D721Med (cell line): ENCODE results near the gene GCAT.

Source experiments
- DNase-seq: peaks from one replicate; pipeline ENCODE4 v3.0.0; 2011; ENCODE audit warnings: low spot score; ENCODE audit not compliant: insufficient read length
- FAIRE-seq: peaks from 2 replicates; lab custom pipeline; 2011; peaks lifted over from hg19 to GRCh38; lab: Jason Lieb, UNC
- TF ChIP-seq, protein P1 (sequence below): IDR thresholded peaks from 2 replicates; pipeline ENCODE4 v1.5.1; 2012; ENCODE audit warnings: mild to moderate bottlenecking, control low read depth; ENCODE audit not compliant: insufficient read depth; ENCODE audit errors: missing control alignments

The GCAT gene

DNA sequence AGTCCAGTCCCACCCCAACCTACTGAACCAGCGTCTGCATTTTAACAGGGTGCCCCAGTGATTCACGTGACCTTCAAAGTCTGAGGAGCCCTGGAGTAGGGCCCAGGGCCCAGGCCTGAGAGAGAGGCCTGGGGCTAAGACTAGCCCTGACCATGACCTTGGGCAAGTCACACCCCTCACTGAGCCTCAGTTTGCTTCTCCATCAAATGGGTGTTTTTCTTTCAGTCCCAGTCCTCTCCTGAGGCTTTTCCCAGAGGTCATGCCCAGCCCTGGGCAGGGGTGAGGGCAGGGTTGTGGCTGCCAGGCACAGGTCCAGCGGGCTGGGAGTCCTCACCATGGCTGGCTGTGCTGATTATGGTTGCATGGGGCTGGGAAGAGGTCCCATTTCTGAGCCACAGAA lies 33.0 kb upstream of the GCAT start:
- no peak for FAIRE-seq
- no peak for DNase-seq
- TF ChIP-seq, protein P1, sequence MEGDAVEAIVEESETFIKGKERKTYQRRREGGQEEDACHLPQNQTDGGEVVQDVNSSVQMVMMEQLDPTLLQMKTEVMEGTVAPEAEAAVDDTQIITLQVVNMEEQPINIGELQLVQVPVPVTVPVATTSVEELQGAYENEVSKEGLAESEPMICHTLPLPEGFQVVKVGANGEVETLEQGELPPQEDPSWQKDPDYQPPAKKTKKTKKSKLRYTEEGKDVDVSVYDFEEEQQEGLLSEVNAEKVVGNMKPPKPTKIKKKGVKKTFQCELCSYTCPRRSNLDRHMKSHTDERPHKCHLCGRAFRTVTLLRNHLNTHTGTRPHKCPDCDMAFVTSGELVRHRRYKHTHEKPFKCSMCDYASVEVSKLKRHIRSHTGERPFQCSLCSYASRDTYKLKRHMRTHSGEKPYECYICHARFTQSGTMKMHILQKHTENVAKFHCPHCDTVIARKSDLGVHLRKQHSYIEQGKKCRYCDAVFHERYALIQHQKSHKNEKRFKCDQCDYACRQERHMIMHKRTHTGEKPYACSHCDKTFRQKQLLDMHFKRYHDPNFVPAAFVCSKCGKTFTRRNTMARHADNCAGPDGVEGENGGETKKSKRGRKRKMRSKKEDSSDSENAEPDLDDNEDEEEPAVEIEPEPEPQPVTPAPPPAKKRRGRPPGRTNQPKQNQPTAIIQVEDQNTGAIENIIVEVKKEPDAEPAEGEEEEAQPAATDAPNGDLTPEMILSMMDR: no peak

DNA sequence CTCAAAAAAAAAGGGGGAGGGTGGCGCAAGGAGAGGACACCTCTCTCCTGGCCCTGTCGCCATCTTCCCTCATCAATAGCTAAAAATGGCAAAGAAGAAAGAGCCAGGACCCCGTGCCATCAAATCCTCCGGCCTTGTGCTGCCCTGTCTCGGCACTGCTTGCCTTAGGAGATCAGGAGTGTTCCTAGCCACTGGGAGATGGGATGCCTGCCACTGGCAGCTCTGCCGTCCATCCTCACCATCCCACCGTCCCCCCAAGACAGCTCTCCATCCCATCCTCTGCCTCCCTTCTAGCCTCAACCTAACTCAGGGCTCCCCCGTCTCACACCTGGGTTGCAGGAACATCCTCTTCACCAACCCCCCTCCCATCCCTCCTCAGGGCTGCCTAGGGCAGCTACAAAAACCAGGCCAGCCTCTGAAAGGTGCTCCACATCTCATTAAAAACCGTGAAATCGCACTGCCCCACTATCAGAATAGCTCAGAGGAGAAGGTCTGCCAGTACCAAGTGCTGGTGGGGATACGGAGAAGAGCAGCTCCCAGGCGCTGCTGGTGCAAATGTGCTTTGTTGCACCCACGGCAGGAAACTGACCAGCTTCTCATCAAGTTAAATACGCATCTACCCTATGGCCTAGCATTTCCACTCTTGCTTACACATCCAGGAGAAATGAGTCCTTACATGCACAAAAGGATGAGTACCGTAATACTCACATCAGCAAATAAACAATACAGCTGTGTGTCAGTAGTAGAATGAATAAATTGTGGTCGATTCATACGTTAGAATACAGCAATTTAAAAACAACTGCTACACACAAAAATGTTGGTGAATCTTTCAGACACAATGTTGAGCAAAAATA lies 31.7 kb upstream of the GCAT start:
- TF ChIP-seq, protein P1: no peak
- FAIRE-seq (no peak), DNase-seq (no peak)

DNA sequence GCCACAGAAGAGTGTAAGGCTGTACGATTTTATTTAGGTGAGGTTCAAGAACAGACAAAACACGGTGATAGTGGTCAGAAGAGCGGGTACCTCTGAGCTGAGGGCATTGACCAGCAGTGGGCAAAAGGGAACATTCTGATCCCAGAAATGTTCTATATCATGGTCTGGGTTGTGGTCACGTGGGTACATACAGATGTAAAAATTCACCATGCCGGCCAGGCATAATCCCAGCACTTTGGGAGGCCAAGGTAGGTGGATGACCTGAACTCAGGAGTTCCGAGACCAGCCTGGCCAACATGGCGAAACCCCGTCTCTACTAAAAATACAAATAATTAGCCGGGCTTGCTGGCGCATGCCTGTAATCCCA lies 31.1 kb upstream of the GCAT start:
- no peak for FAIRE-seq
- TF ChIP-seq, protein P1: no peak
- DNase-seq: no peak

DNA sequence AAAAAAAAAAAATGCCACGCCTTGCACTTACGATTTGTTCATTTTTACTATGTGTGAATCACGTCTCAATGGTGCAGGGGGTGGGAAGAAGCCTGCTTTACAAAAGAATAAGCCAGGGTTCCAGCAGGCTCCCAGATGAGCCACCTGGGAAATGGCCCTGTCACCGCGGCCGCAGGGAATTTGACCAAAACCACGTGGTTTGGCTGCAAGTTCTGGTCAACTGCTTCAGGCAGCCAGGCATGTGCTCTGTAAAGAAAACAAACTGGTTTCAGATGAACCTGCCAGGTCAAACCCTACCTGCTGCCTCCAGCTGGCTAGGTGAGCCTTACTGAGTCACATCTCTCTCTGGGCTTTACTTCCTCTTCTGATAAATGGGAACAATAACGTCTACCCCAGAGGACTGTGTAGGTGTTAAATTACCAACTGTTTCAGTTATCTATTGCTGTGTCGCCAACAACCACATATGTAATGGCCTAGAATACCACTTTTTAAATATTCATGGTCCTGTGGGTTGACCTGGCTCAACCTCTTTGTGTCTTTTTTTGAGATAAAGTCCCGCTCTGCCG lies 30.5 kb upstream of the GCAT start:
- DNase-seq (no peak), FAIRE-seq (no peak)
- TF ChIP-seq, protein P1: no peak

DNA sequence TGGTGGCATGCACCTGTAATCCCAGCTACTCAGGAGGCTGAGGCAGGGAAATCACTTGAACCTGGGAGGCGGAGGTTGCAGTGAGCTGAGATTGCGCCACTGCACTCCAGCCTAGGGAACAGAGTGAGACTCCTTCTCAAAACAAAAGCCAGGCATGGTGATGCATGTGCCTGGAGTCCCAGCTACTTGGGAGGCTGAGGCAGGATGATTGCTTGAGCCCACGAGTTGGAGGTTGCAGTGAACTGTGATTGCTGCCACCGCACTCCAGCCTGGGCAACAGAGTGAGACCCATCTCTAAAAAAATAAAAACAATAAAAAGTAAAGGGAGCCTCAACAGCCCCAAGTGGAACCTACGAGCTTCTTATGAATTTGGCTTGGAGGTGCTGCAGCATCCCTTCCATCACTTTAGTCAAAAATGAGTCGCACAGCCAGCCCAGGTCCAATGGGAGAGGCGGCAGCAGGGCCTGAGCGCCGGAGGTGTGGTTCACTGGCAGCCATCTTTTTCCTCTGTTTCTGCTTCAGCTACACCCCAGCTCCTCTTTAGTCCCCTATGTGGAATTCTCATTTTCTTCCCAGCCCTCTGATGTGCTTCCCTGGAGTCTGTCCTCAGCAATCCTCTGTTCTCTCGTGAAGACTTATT lies 29.2 kb upstream of the GCAT start:
- no peak for DNase-seq
- FAIRE-seq: no peak
- TF ChIP-seq, protein P1: no peak

DNA sequence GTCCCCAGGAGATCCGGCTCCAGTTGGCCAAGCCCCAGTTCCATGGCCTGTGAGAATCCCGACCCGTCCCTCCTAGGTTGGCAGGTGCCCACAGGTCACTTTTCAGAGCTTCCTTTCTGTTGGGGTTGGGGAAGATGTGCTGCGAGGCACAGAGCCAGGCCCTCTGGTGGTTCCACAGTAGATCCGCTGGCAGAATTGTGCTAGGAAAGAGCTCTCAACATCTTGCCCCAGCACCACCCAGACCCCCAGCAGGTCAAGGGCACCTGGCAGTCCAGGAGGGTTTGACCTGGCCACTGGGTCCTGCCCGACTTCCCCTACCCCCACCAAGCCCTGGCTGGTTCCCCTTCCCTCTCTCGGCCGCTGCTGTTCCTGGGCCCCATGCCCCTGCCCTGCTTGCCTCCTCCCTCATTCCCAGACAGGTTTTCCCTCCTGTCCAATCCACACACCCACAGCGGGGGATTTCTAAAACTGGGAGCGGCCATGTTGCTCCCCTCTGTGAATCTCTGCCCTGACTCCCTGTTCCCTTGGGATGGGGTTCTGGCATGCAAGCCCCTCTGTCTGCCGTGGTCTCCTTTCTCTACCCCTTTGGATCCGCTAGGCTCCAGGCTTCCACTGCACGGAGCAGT lies 26.2 kb upstream of the GCAT start:
- FAIRE-seq (no peak), DNase-seq (no peak)
- TF ChIP-seq, protein P1: no peak
